AG09319 (cell line): Measurements from ENCODE around the gene SCARB1.
"Not testable (repeated sequence)": the region's sequence is repeated elsewhere in the genome, so short reads cannot be mapped to it uniquely, and the experiment has no call there.

Source experiments
- DNase-seq: peaks from one replicate; pipeline ENCODE4 v3.0.0-alpha.2; 2010; ENCODE audit warnings: low read depth; ENCODE audit errors: extremely low read depth
- CTCF ChIP-seq: IDR thresholded peaks from 2 replicates; pipeline ENCODE4 v1.5.1; 2011; ENCODE audit warnings: low read depth, mild to moderate bottlenecking, inconsistent platforms, low read length, moderate library complexity

Gene SCARB1

GRCh38 chr12:124888260-124888659, 24.6 kb upstream of the SCARB1 start:
- TF ChIP-seq CTCF = no peak
- DNase-seq = no peak

- DNase-seq = not testable (repeated sequence)
Observed at GRCh38 chr12:124887766-124888165, 24.1 kb upstream of the SCARB1 start.

- no peak for DNase-seq
- no peak for TF ChIP-seq CTCF
Observed at GRCh38 chr12:124884587-124885438, 21.1 kb upstream of the SCARB1 start.

- no peak for TF ChIP-seq CTCF
- DNase-seq = no peak
Observed at GRCh38 chr12:124883263-124884130, 19.8 kb upstream of the SCARB1 start.

DNA sequence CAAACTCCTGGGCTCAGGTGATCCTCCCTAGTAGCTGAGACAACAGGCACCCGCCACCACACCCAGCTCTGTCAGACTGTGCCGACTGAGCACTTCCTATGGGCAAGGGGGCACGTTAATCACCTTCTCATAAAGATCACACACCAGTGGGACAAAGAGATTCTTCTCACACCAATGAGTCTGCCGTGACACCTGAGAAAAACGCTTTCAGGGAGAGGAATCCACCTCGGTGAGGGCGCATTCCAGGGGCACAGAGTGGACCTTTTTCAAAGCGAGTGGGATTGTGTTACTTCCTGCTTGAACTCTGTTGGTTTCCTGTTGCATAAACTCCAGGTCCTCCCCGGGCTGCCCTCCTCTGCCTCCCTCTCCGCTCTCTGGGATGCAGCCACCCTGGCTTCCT, 17.5 kb upstream of the SCARB1 start:
- no peak for DNase-seq
- no peak for TF ChIP-seq CTCF

DNA sequence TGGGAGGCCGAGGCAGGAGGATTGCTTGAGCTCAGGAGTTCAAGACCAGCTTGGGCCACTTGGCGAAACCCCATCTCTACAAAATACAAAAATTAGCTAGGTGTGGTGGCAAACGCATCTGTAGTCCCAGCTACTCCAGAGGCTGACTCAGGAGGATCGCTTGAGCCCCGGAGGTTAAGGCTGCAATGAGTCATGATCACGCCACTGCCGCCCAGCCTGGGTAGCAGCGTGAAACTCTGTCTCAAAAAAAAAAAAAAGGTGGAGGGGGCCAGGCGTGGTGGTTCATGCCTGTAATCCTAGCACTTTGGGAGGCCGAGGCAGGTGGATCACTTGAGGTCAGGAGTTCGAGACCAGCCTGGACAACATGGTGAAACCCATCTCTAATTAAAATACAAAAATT, 16.7 kb upstream of the SCARB1 start:
- DNase-seq = not testable (repeated sequence)

- no peak for TF ChIP-seq CTCF
- no peak for DNase-seq
Observed at GRCh38 chr12:124878795-124879516, 15.3 kb upstream of the SCARB1 start.

DNA sequence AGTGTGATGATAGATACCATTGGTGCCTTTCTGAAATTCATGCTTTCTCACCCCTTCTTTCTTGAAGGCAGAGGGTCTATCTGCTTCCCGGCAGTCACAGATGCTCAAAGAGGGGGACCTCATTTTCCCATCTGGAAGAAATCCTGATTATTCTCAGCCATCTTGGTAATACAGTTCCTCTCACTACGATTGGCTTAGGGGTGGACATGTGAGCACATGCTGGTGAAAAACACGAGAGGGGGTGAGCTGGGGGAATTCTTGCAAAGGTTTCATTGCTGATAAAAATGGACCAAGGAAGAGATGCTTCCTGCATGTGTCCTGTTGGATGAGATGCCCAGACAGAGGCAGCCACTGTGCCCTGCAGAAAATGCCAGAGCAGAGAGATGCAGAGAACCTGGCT, 13.8 kb upstream of the SCARB1 start:
- TF ChIP-seq CTCF = no peak
- DNase-seq = no peak
